GM23248 (cell line): ENCODE measurements around the gene PRKCE.

Source experiments
- EZH2 ChIP-seq: fragments of 200-600 bp; sonication (generic); IDR thresholded peaks from 2 replicates; pipeline ENCODE4 v1.6.1; 2018; ENCODE audit warnings: antibody characterized with exemption, mild to moderate bottlenecking; ENCODE audit not compliant: insufficient read depth, poor library complexity, severe bottlenecking
- EZH2phosphoT487 ChIP-seq: fragments of 200-600 bp; sonication (generic); IDR thresholded peaks from 2 replicates; pipeline ENCODE4 v1.6.1; 2018; ENCODE audit warnings: antibody characterized with exemption, moderate library complexity, mild to moderate bottlenecking, low read depth; ENCODE audit not compliant: insufficient read depth

DNA sequence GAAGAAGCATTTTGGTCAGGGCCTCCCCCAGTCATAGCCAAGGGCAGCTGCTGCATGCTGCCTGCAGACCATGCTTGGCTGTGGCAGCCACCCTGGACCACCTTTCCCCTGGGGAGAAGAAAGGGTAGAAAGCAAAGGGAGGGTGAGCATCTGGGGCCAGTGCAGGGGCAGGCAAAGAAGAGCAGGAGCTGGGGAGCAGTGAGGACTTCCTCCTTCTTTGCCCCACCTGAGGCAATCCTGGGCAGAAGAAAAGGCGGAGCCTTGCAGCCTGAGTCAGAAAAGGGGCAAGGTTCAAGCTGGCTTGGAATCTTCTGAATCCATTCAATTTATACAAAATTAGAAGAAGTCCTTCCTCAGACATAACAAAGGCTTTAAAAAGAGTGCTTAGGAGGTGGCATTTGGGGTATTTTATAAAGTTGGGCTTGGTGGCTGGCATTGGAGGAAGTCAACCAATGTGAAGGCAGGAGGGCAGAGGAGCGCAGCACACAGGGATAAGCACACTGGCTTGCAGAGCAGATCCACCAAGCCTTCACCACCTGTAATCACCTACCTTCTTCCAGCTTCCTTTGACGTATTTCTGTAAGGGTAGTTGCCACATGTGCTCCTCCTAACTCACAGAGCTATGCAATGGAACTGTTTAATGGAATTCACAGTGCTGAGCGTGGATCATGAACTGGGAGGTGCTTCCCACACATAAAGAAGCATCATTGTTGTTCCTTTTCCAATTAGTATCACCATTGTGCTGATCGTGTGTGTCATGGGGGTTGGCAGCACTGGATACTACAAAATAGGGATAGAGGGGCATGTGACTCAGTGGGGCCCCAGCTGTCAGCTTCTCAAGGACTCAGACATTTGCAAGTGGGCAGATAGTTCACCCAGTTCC, 491.3 kb downstream of the PRKCE start:
- TF ChIP-seq EZH2 (no peak), EZH2phosphoT487 (no peak)
